ENCODE measurements around the gene CDK5R2. TPM values are rescaled to one million over a fixed set of nuclear protein-coding genes. Genes with fewer than 3 reads are reported as not detected.

Gene CDK5R2
- total RNA-seq, 1 experiment from 2014 or later, result 0.17 TPM

GRCh38 chr2:218995972-218996711 lies 36.7 kb downstream of the CDK5R2 start:
- H4K20me1 ChIP-seq (ENCODE audit: insufficient read depth), result no peaks in the 10 kb centered on the region
- peak overlapping the region; percentile 55; the same call in 1 of the 2 replicates for H3K4me3 ChIP-seq
- ChIA-PET CTCF (interaction anchor here (0.6 to 1.2 kb wide), 2 partner anchors 159 to 196 kb away, joined by 4 to 7 read pairs; no protein-coding TSS in a partner anchor), POLR2A (ENCODE audit: unreplicated experiment) (interaction anchor here (0.7 kb wide), 1 partner anchor 368 kb away, joined by 7 read pairs; no protein-coding TSS in a partner anchor)
- 0 out of 2 replicates have a peak, but pooled peaks cover 3% of the 10 kb centered on the region for H3F3A ChIP-seq (ENCODE audit: insufficient read depth, low read depth)
- H3K4me2 ChIP-seq, result peak overlapping the region; percentile 78
- peak overlapping the region; percentile 66; the same call in 1 of the 2 replicates for H2AFZ ChIP-seq
- no peaks in the 10 kb centered on the region for H3K9me3 ChIP-seq (ENCODE audit: insufficient read depth, low read depth)
- peaks cover 37% of the 10 kb centered on the region; the same call in 1 of the 2 replicates for H3K27me3 ChIP-seq (ENCODE audit: insufficient read depth, low read depth)
- H3K9me2 ChIP-seq (ENCODE audit: insufficient read depth), result no peaks in the 10 kb centered on the region
- no peaks in the 10 kb centered on the region for H3K36me3 ChIP-seq (ENCODE audit: low read depth)
- H3K4me1 ChIP-seq (replicated peaks; ENCODE audit: insufficient read depth), result peaks cover 9% of the 10 kb centered on the region; the same call in 1 of the 2 replicates
- intact Hi-C loops (cut with micrococcal nuclease; ENCODE audit: unreplicated experiment), result loop anchor here (5.0 kb wide), 1 partner anchor 61 kb away; no protein-coding TSS in a partner anchor
- peak in 1 of 2 experiments; percentile 87 for DNase-seq
- TF ChIP-seq CTCF (conservative IDR thresholded peaks at IDR 0.05), result peak; percentile 90
- no peak for TF ChIP-seq EZH2 (IDR thresholded peaks at IDR 0.05; ENCODE audit: low read depth)
- no peak overlapping the region for H3K27ac ChIP-seq
- no peaks in the 10 kb centered on the region for H3K79me2 ChIP-seq (ENCODE audit: low read depth)
- no TSS peak for BruUV-seq (replicated peaks)

- ChIA-PET POLR2A (ENCODE audit: unreplicated experiment) (no interaction called here), CTCF (no interaction called here)
- H3K27ac ChIP-seq, result no peak overlapping the region
- no TSS peak for BruUV-seq (replicated peaks)
- DNase-seq, result no peak
- TF ChIP-seq EZH2 (IDR thresholded peaks at IDR 0.05; ENCODE audit: low read depth) (no peak), CTCF (conservative IDR thresholded peaks at IDR 0.05) (no peak)
- H3K4me3 ChIP-seq, result no peak overlapping the region
- H4K20me1 ChIP-seq (ENCODE audit: insufficient read depth), result no peaks in the 10 kb centered on the region
- no peak overlapping the region for H2AFZ ChIP-seq
- no peak overlapping the region for H3K4me2 ChIP-seq
- H3K27me3 ChIP-seq (ENCODE audit: insufficient read depth, low read depth), result peaks cover 29% of the 10 kb centered on the region; the same call in 1 of the 2 replicates
- H3K9me3 ChIP-seq (ENCODE audit: insufficient read depth, low read depth), result no peaks in the 10 kb centered on the region
- no peaks in the 10 kb centered on the region for H3K79me2 ChIP-seq (ENCODE audit: low read depth)
- intact Hi-C loops (cut with micrococcal nuclease; ENCODE audit: unreplicated experiment), result loop anchor here (5.0 kb wide), 1 partner anchor 60 kb away; no protein-coding TSS in a partner anchor
- H3K36me3 ChIP-seq (ENCODE audit: low read depth), result no peaks in the 10 kb centered on the region
- 0 out of 2 replicates have a peak, but pooled peaks cover 3% of the 10 kb centered on the region for H3F3A ChIP-seq (ENCODE audit: insufficient read depth, low read depth)
- peaks cover 9% of the 10 kb centered on the region; the same call in 1 of the 2 replicates for H3K4me1 ChIP-seq (replicated peaks; ENCODE audit: insufficient read depth)
- no peaks in the 10 kb centered on the region for H3K9me2 ChIP-seq (ENCODE audit: insufficient read depth)
Observed at GRCh38 chr2:218996937-218997336, 37.5 kb downstream of the CDK5R2 start.

- Histone ChIP-seq H3K4me2 (no peak overlapping the region), H3K4me1 (replicated peaks; ENCODE audit: insufficient read depth) (peaks cover 13% of the 10 kb centered on the region; the same call in 1 of the 2 replicates), H3K9me3 (ENCODE audit: insufficient read depth, low read depth) (no peaks in the 10 kb centered on the region), H2AFZ (no peak overlapping the region), H3K9me2 (ENCODE audit: insufficient read depth) (no peaks in the 10 kb centered on the region), H3K27me3 (ENCODE audit: insufficient read depth, low read depth) (peaks cover 23% of the 10 kb centered on the region; the same call in 1 of the 2 replicates), H3K27ac (no peak overlapping the region), H4K20me1 (ENCODE audit: insufficient read depth) (no peaks in the 10 kb centered on the region), H3K4me3 (no peak overlapping the region), H3F3A (ENCODE audit: insufficient read depth, low read depth) (0 out of 2 replicates have a peak, but pooled peaks cover 3% of the 10 kb centered on the region), H3K36me3 (ENCODE audit: low read depth) (no peaks in the 10 kb centered on the region), H3K79me2 (ENCODE audit: low read depth) (no peaks in the 10 kb centered on the region)
- intact Hi-C loops (cut with micrococcal nuclease; ENCODE audit: unreplicated experiment), result loop anchor here (5.0 kb wide), 1 partner anchor 60 kb away; no protein-coding TSS in a partner anchor
- POLR2A ChIA-PET (ENCODE audit: unreplicated experiment), result no interaction called here
- CTCF ChIA-PET, result no interaction called here
- TF ChIP-seq CTCF (conservative IDR thresholded peaks at IDR 0.05), result no peak
- TF ChIP-seq EZH2 (IDR thresholded peaks at IDR 0.05; ENCODE audit: low read depth), result no peak
- no TSS peak for BruUV-seq (replicated peaks)
- DNase-seq, result no peak
Observed at GRCh38 chr2:218997731-218998130, 38.3 kb downstream of the CDK5R2 start.
